ENCODE data around the gene NTNG2. TPM values are rescaled to one million over a fixed set of nuclear protein-coding genes. Genes with fewer than 3 reads are reported as not detected.

NTNG2 gene
- total RNA-seq, 1 donor from 2014 or later = 5.0 TPM

DNA sequence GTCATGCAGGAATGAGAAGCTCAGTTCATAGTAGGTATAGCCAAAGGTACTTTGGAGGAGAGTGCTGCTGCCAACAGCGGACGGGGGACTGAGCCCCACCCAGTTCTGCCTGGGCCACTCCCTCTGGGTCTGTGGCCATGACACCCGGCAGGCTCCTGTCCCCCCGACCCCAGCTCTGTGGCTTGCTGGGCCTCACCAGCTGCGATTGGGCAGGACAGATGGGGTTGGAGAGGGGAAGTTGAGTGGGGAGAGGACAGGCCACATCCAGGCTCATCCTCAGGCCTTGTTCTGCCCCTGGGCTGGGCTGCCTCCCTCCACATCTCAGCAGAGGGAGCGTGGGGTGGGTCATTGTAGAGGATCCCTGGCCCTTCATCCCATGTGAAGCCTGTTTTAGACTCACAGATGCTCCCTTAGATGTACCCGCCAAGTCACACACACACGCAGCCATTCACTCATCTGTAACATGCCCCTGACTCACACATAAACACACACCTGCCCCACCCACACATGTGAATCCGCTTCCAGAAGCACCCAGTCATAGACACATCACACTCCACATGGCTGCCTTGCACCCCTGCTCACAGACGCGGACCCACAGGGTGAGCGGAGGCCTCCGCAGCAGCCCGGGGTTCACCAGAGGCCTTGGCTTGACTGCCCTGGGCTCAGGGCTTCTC, 48.8 kb downstream of the NTNG2 start:
- Histone ChIP-seq H3K27me3 (ENCODE audit: low read depth) (no peaks in the 10 kb centered on the region), H3K9me3 (no peaks in the 10 kb centered on the region), H3K4me1 (peaks cover 5% of the 10 kb centered on the region), H3K36me3 (no peaks in the 10 kb centered on the region), H3K27ac (no peak overlapping the region), H3K4me3 (no peak overlapping the region)
- TF ChIP-seq, protein P1, sequence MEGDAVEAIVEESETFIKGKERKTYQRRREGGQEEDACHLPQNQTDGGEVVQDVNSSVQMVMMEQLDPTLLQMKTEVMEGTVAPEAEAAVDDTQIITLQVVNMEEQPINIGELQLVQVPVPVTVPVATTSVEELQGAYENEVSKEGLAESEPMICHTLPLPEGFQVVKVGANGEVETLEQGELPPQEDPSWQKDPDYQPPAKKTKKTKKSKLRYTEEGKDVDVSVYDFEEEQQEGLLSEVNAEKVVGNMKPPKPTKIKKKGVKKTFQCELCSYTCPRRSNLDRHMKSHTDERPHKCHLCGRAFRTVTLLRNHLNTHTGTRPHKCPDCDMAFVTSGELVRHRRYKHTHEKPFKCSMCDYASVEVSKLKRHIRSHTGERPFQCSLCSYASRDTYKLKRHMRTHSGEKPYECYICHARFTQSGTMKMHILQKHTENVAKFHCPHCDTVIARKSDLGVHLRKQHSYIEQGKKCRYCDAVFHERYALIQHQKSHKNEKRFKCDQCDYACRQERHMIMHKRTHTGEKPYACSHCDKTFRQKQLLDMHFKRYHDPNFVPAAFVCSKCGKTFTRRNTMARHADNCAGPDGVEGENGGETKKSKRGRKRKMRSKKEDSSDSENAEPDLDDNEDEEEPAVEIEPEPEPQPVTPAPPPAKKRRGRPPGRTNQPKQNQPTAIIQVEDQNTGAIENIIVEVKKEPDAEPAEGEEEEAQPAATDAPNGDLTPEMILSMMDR (IDR thresholded peaks at IDR 0.05) = no peak
- ATAC-seq (no peak), DNase-seq (no peak)
- intact Hi-C loops (cut with DNase I) = no loop called here

DNA sequence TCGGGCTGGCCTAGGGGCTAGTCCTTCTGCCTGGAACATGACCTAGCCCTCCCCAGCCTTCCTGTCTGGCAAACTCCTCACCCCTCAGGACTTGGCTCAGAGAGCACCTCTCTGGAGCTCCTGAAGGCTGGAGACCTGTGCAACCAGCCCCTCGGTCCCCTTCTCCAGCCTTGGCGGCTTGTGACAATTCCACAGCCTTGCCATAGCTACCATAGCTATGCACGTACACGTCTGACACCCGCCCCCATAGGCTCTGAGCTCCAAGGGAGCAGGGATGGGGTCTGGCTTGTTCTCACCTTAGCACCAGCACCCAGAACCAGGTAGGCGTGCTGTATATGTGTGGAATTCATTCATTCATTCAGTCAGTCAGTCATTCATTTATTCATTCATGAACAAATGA, 49.7 kb downstream of the NTNG2 start:
- peaks cover 5% of the 10 kb centered on the region for H3K4me1 ChIP-seq
- TF ChIP-seq, protein P1 (IDR thresholded peaks at IDR 0.05) = no peak
- no peaks in the 10 kb centered on the region for H3K9me3 ChIP-seq
- DNase-seq = no peak
- H3K27me3 ChIP-seq (ENCODE audit: low read depth) = no peaks in the 10 kb centered on the region
- H3K36me3 ChIP-seq = no peaks in the 10 kb centered on the region
- no peak for ATAC-seq
- no peak overlapping the region for H3K27ac ChIP-seq
- no peak overlapping the region for H3K4me3 ChIP-seq
- intact Hi-C loops (cut with DNase I) = no loop called here

DNA sequence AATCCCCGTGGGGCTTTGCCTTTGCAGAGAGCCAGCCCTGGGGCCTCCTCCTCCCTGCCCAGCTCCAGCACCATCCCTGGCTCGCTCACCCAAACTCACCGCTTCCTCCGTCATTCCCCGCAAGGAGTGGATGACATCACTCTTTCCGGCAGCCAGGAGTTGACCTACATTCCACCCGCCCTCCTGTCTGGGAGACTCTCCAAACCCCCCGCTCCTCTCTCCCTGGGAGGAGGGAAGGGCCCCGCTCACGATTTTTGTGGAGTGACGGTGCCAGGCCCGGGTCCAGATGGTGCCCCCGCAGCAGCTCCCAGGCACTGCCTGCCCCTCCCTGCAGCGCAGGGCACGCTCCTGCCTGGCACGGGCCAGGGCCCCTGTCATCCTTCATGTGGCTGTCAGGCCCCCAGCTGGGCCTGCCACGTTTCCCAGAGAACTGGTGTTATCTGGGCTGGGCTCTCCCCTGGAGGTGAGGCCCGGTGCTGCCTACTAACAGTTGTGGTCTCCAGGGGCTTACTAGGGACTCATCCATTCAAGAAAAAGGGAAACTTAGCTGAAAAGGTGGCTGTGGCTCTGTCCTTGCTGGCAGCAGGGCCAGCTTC, 52.3 kb downstream of the NTNG2 start:
- Histone ChIP-seq H3K27me3 (ENCODE audit: low read depth) (no peaks in the 10 kb centered on the region), H3K4me3 (no peak overlapping the region), H3K27ac (no peak overlapping the region), H3K9me3 (no peaks in the 10 kb centered on the region), H3K36me3 (no peaks in the 10 kb centered on the region), H3K4me1 (peaks cover 5% of the 10 kb centered on the region)
- DNase-seq (peak; percentile 73), ATAC-seq (peak; percentile 90 to 96)
- intact Hi-C loops (cut with DNase I) = no loop called here
- TF ChIP-seq, protein P1 (IDR thresholded peaks at IDR 0.05) = no peak

- DNase-seq = peak; percentile 71
- Histone ChIP-seq H3K27ac (no peak overlapping the region), H3K9me3 (no peaks in the 10 kb centered on the region), H3K4me3 (no peak overlapping the region), H3K27me3 (ENCODE audit: low read depth) (no peaks in the 10 kb centered on the region), H3K36me3 (no peaks in the 10 kb centered on the region), H3K4me1 (peaks cover 5% of the 10 kb centered on the region)
- TF ChIP-seq, protein P1 (IDR thresholded peaks at IDR 0.05) = no peak
- ATAC-seq = peak; percentile 22 to 70
- intact Hi-C loops (cut with DNase I) = no loop called here
Measured at GRCh38 chr9:132216861-132217619, 55.2 kb downstream of the NTNG2 start.

- TF ChIP-seq, protein P1 (IDR thresholded peaks at IDR 0.05) = no peak
- H3K27ac ChIP-seq = no peak overlapping the region
- no peak for DNase-seq
- H3K4me3 ChIP-seq = no peak overlapping the region
- no peak for ATAC-seq
- intact Hi-C loops (cut with DNase I) = no loop called here
- no peaks in the 10 kb centered on the region for H3K9me3 ChIP-seq
- no peaks in the 10 kb centered on the region for H3K36me3 ChIP-seq
- peaks cover 5% of the 10 kb centered on the region for H3K4me1 ChIP-seq
- no peaks in the 10 kb centered on the region for H3K27me3 ChIP-seq (ENCODE audit: low read depth)
Measured at GRCh38 chr9:132218208-132218607, 56.4 kb downstream of the NTNG2 start.

All from lower lobe of right lung (tissue), 2 donors.